ENCODE data around the gene PLA2G6.
A peak's percentile ranks its signal among the peaks of the same experiment; 100 is the strongest.

DNA sequence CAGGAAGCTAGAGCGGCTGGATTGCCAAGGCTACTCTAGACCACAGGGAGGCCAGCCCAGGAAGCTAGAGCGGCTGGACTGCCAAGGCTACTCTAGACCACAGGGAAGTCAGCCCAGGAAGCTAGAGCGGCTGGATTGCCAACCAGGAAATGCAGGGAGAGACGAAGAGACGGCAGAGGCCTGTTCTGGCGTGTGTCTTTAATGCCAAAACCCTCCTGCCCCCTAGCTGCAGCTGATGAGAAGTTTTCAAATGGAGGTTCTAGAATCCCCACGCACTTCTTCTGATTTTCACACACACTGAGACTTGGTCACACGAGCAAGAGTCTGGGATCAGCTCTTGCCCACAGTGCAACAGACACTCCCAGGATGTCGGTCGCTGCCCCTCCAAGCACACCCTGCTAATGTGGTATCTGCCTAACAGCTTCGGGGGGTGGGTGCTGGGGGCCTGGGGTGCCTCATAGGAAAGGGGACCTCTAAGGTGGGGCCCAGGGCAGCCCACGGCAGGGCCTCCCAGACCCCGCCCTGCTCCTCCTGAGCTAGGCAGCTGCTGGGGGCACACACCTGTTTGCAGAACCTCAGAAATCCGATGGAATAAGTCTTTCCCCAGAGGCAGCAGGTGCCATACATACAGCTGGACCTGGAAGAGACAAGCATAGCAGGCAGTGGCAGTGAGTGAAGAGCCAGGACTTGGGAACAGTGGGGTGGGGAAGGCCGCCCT is 48.6 kb upstream of the PLA2G6 start:
- TF ChIP-seq ELF4 (CRISPR knock-in tag; IDR thresholded peaks at IDR 0.05), result no peak
- no peak for TF ChIP-seq FOSL1 (tag; conservative IDR thresholded peaks at IDR 0.05)
- TF ChIP-seq ZKSCAN3 (CRISPR knock-in tag; IDR thresholded peaks at IDR 0.05), result no peak
- no peak for TF ChIP-seq FOS (IDR thresholded peaks at IDR 0.05; ENCODE audit: extremely low read depth, insufficient read length)
- TF ChIP-seq MYNN (IDR thresholded peaks at IDR 0.05), result no peak
- TF ChIP-seq MYNN (CRISPR knock-in tag; IDR thresholded peaks at IDR 0.05), result no peak
- TF ChIP-seq GATA2 (CRISPR knock-in tag; IDR thresholded peaks at IDR 0.05), result no peak
- no peak for TF ChIP-seq HLTF (IDR thresholded peaks at IDR 0.05)
- TF ChIP-seq, protein P1, sequence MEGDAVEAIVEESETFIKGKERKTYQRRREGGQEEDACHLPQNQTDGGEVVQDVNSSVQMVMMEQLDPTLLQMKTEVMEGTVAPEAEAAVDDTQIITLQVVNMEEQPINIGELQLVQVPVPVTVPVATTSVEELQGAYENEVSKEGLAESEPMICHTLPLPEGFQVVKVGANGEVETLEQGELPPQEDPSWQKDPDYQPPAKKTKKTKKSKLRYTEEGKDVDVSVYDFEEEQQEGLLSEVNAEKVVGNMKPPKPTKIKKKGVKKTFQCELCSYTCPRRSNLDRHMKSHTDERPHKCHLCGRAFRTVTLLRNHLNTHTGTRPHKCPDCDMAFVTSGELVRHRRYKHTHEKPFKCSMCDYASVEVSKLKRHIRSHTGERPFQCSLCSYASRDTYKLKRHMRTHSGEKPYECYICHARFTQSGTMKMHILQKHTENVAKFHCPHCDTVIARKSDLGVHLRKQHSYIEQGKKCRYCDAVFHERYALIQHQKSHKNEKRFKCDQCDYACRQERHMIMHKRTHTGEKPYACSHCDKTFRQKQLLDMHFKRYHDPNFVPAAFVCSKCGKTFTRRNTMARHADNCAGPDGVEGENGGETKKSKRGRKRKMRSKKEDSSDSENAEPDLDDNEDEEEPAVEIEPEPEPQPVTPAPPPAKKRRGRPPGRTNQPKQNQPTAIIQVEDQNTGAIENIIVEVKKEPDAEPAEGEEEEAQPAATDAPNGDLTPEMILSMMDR (IDR thresholded peaks at IDR 0.05 in 2 of 3, conservative IDR thresholded peaks at IDR 0.05 in 1 of 3; ENCODE audit: insufficient read depth in 2 of 3, low read depth in 1 of 3, low read length in 3 of 3), result peak; percentile 30 to 56 (median 35); a peak in 4 of 6 replicates
- no peak for TF ChIP-seq ESRRA (IDR thresholded peaks at IDR 0.05; ENCODE audit: borderline replicate concordance, low read depth)
- no peak for TF ChIP-seq ETV6 (IDR thresholded peaks at IDR 0.05; ENCODE audit: borderline replicate concordance in 1 of 2, low read depth in 2 of 2, low read length in 1 of 2)
- TF ChIP-seq ETV6 (CRISPR knock-in tag; IDR thresholded peaks at IDR 0.05; ENCODE audit: borderline replicate concordance), result no peak

Data from K562 (cell line).